ENCODE measurements around the gene GRIN3B. TPM values are rescaled to one million over a fixed set of nuclear protein-coding genes. Genes with fewer than 3 reads are reported as not detected.

Gene GRIN3B
- 0.95 TPM for total RNA-seq (ENCODE audit: unreplicated experiment)
- long read RNA-seq = 0 reads

- H3K27me3 Mint-ChIP-seq (ENCODE audit: unreplicated experiment) = peaks cover 20% of the 10 kb centered on the region
Observed at GRCh38 chr19:1000095-1000494, at the start of gene GRIN3B. Gene GRIN3B (plus strand): TSS chr19:1000419. CDS start chr19:1000438, 19 bp downstream.

GRCh38 chr19:952049-952679 is 48.1 kb upstream of the GRIN3B start:
- Mint-ChIP-seq H3K36me3 (ENCODE audit: low read depth, unreplicated experiment) (no peaks in the 10 kb centered on the region), H3K27ac (ENCODE audit: unreplicated experiment) (no peak overlapping the region), H3K4me3 (ENCODE audit: unreplicated experiment) (no peak overlapping the region), H3K27me3 (ENCODE audit: unreplicated experiment) (peaks cover 1% of the 10 kb centered on the region), H3K4me1 (ENCODE audit: unreplicated experiment) (no peaks in the 10 kb centered on the region), H3K9me3 (ENCODE audit: unreplicated experiment) (no peaks in the 10 kb centered on the region)
- DNase-seq (ENCODE audit: low spot score) = no peak
- TF ChIP-seq CTCF (IDR thresholded peaks at IDR 0.05; ENCODE audit: unreplicated experiment) = no peak

More at GRCh38 chr19:1000095-1000494, at the start of gene GRIN3B:
- peak within 1 kb of the TSS; percentile 34 for H3K4me3 Mint-ChIP-seq (ENCODE audit: unreplicated experiment)
- no peak within 1 kb of the TSS for H3K27ac Mint-ChIP-seq (ENCODE audit: unreplicated experiment)
- DNase-seq (ENCODE audit: low spot score) = peak; percentile 78
- H3K4me1 Mint-ChIP-seq (ENCODE audit: unreplicated experiment) = no peaks in the 10 kb centered on the region
- peaks cover 4% of the 10 kb centered on the region for H3K36me3 Mint-ChIP-seq (ENCODE audit: low read depth, unreplicated experiment)
- no peaks in the 10 kb centered on the region for H3K9me3 Mint-ChIP-seq (ENCODE audit: unreplicated experiment)
- peak; percentile 58 for TF ChIP-seq CTCF (IDR thresholded peaks at IDR 0.05; ENCODE audit: unreplicated experiment)

- Mint-ChIP-seq H3K9me3 (ENCODE audit: unreplicated experiment) (no peaks in the 10 kb centered on the region), H3K27ac (ENCODE audit: unreplicated experiment) (no peak overlapping the region), H3K36me3 (ENCODE audit: low read depth, unreplicated experiment) (no peaks in the 10 kb centered on the region), H3K4me1 (ENCODE audit: unreplicated experiment) (no peaks in the 10 kb centered on the region), H3K4me3 (ENCODE audit: unreplicated experiment) (no peak overlapping the region), H3K27me3 (ENCODE audit: unreplicated experiment) (peaks cover 1% of the 10 kb centered on the region)
- no peak for TF ChIP-seq CTCF (IDR thresholded peaks at IDR 0.05; ENCODE audit: unreplicated experiment)
- no peak for DNase-seq (ENCODE audit: low spot score)
Observed at GRCh38 chr19:952680-953444, 47.4 kb upstream of the GRIN3B start.

- H3K4me3 Mint-ChIP-seq (ENCODE audit: unreplicated experiment) = peak overlapping the region; percentile 56
Observed at GRCh38 chr19:953445-954271, 46.6 kb upstream of the GRIN3B start.

More at GRCh38 chr19:953445-954271, 46.6 kb upstream of the GRIN3B start:
- H3K4me1 Mint-ChIP-seq (ENCODE audit: unreplicated experiment) = no peaks in the 10 kb centered on the region
- no peak for DNase-seq (ENCODE audit: low spot score)
- H3K27ac Mint-ChIP-seq (ENCODE audit: unreplicated experiment) = no peak overlapping the region
- no peak for TF ChIP-seq CTCF (IDR thresholded peaks at IDR 0.05; ENCODE audit: unreplicated experiment)
- no peaks in the 10 kb centered on the region for H3K9me3 Mint-ChIP-seq (ENCODE audit: unreplicated experiment)
- H3K27me3 Mint-ChIP-seq (ENCODE audit: unreplicated experiment) = peaks cover 1% of the 10 kb centered on the region
- no peaks in the 10 kb centered on the region for H3K36me3 Mint-ChIP-seq (ENCODE audit: low read depth, unreplicated experiment)

Data from endothelial cell (in vitro differentiated cells).